HG03354 (cell line): ENCODE measurements around the gene HMCES.

Experiments used
- ATAC-seq: cut with Tn5 transposase; IDR thresholded peaks from one replicate; pipeline ENCODE4 v1.9.1; 2021; ENCODE audit warnings: mild to moderate bottlenecking; ENCODE audit not compliant: unreplicated experiment, poor library complexity, severe bottlenecking

Gene HMCES

GRCh38 chr3:129278439-129278965, at the start of gene HMCES:
HMCES (plus strand) TSS chr3:129278870; CDS start chr3:129279733, 863 bp downstream.
- peak; percentile 45 for ATAC-seq

- ATAC-seq: no peak
These were observed 49.6 kb upstream of the HMCES start for GRCh38 chr3:129228891-129229585.

GRCh38 chr3:129230311-129231019, 48.2 kb upstream of the HMCES start:
- no peak for ATAC-seq

GRCh38 chr3:129231331-129232119, 47.1 kb upstream of the HMCES start:
- ATAC-seq: no peak

GRCh38 chr3:129233538-129233937, 45.1 kb upstream of the HMCES start:
- ATAC-seq: peak; percentile 96

- ATAC-seq: no peak
These were observed 44.2 kb upstream of the HMCES start for GRCh38 chr3:129234441-129234840.

GRCh38 chr3:129235344-129235917, 43.2 kb upstream of the HMCES start:
- no peak for ATAC-seq

GRCh38 chr3:129238945-129239705, 39.5 kb upstream of the HMCES start:
- no peak for ATAC-seq

GRCh38 chr3:129239991-129240390, 38.7 kb upstream of the HMCES start:
- no peak for ATAC-seq

- ATAC-seq: no peak
These were observed 38.2 kb upstream of the HMCES start for GRCh38 chr3:129240436-129240835.

- ATAC-seq: no peak
These were observed 33.5 kb upstream of the HMCES start for GRCh38 chr3:129245141-129245540.

GRCh38 chr3:129245641-129246306, 32.9 kb upstream of the HMCES start:
- ATAC-seq: peak; percentile 69

- no peak for ATAC-seq
These were observed 32.0 kb upstream of the HMCES start for GRCh38 chr3:129246636-129247035.

- ATAC-seq: no peak
These were observed 30.2 kb upstream of the HMCES start for GRCh38 chr3:129248286-129248979.

- ATAC-seq: peak; percentile 86
These were observed 29.2 kb upstream of the HMCES start, which contains the start of gene COPG1 for GRCh38 chr3:129249284-129250065. COPG1 (plus strand) TSS chr3:129249606; CDS start chr3:129249710, 104 bp downstream.

- ATAC-seq: no peak
These were observed 25.9 kb upstream of the HMCES start for GRCh38 chr3:129252748-129253147.

- no peak for ATAC-seq
These were observed 24.0 kb upstream of the HMCES start for GRCh38 chr3:129254536-129255230.
